ENCODE data around the gene KCNAB2.

KCNAB2 gene

DNA sequence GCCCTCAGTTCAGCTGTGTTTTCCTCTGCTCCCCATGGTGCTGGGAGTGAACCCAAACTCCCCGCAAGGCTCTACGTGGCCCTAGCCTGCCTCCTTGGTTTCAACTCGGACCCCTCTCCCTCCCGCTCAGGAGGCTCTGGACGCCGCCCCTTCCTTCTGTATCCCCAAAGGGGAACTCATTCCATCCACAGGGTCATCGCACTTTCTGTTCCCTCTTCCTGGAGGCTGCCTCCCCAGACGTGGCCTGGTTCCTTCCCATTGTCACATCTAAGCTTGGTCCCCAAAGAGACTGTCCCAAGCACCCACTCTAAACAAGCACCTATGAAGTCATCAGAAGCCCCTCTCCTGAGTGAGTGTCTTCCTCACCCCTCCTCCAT, 10.9 kb downstream of the KCNAB2 start:
- TF ChIP-seq, protein P1, sequence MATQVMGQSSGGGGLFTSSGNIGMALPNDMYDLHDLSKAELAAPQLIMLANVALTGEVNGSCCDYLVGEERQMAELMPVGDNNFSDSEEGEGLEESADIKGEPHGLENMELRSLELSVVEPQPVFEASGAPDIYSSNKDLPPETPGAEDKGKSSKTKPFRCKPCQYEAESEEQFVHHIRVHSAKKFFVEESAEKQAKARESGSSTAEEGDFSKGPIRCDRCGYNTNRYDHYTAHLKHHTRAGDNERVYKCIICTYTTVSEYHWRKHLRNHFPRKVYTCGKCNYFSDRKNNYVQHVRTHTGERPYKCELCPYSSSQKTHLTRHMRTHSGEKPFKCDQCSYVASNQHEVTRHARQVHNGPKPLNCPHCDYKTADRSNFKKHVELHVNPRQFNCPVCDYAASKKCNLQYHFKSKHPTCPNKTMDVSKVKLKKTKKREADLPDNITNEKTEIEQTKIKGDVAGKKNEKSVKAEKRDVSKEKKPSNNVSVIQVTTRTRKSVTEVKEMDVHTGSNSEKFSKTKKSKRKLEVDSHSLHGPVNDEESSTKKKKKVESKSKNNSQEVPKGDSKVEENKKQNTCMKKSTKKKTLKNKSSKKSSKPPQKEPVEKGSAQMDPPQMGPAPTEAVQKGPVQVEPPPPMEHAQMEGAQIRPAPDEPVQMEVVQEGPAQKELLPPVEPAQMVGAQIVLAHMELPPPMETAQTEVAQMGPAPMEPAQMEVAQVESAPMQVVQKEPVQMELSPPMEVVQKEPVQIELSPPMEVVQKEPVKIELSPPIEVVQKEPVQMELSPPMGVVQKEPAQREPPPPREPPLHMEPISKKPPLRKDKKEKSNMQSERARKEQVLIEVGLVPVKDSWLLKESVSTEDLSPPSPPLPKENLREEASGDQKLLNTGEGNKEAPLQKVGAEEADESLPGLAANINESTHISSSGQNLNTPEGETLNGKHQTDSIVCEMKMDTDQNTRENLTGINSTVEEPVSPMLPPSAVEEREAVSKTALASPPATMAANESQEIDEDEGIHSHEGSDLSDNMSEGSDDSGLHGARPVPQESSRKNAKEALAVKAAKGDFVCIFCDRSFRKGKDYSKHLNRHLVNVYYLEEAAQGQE (IDR thresholded peaks at IDR 0.05; ENCODE audit: insufficient read depth in 1 of 2, low read depth in 2 of 2, low read length in 2 of 2): no peak
- TF ChIP-seq TAF1 (IDR thresholded peaks at IDR 0.05; ENCODE audit: borderline replicate concordance, insufficient read depth, low read length) (no peak), FOXP2 (optimal IDR thresholded peaks at IDR 0.05; ENCODE audit: borderline replicate concordance, extremely low read depth, extremely low read length, insufficient read depth) (no peak), POLR2AphosphoS5 (IDR thresholded peaks at IDR 0.05; ENCODE audit: low read depth, low read length) (no peak)

DNA sequence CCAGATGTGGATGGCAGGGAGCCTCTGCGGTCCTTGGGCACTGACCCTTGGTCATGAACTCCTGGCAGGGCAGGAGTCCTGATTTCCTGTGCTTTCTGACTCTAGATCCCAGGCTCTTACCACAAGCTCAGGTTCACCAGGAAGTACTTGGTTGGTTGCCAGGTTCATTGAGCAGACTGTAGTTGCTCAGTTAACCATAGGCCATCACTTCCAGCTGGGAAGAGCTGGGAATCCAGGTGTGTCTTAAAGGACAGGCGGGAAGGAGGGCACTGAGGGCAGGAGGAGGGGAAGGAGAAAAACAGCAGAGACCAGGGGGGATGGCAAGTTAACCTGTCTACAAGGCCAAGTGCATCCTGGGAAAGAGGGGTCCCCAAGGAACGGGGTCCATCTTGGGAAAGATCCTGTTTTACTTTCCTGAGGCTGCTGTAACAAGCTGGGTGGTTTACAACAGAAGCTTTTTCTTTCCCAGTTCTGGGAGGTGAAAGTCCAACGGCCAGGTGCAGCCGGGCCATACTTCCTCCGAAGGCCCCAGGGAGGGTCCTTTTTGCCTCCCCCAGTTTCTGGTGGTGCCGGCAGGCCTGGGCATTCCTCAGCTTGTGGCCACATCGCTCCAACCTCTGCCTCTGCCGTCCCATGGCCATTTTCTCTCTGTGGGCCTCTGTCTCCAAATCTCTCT, 11.6 kb downstream of the KCNAB2 start:
- TF ChIP-seq TAF1 (IDR thresholded peaks at IDR 0.05; ENCODE audit: borderline replicate concordance, insufficient read depth, low read length): no peak
- no peak for TF ChIP-seq SIN3A (IDR thresholded peaks at IDR 0.05; ENCODE audit: borderline replicate concordance, insufficient read depth, low read length)
- TF ChIP-seq POLR2AphosphoS5 (IDR thresholded peaks at IDR 0.05; ENCODE audit: low read depth, low read length): no peak
- TF ChIP-seq, protein P1 (IDR thresholded peaks at IDR 0.05; ENCODE audit: insufficient read depth in 1 of 2, low read depth in 2 of 2, low read length in 2 of 2): no peak
- no peak for TF ChIP-seq FOXP2 (optimal IDR thresholded peaks at IDR 0.05; ENCODE audit: borderline replicate concordance, extremely low read depth, extremely low read length, insufficient read depth)

DNA sequence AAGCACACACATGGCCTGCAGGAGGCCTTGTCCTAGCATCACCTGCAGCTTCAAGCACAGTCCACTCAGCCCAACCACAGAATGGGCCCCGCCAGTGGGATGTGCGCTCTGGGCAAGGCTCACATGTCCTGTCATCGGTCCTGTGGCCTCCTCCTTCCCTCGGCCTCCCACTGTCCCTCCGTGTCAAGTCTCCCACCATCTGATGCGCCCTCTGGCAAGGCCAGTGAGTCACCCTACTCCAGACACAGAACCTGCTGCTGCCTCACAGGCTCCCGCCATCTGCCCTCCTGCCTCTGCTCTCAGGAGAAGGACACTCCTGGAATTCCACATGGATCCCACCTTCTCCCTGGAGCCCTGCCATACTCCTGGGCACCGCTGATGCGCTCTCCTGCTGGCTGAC, 14.2 kb downstream of the KCNAB2 start:
- TF ChIP-seq POLR2AphosphoS5 (IDR thresholded peaks at IDR 0.05; ENCODE audit: low read depth, low read length): no peak
- TF ChIP-seq FOXP2 (optimal IDR thresholded peaks at IDR 0.05; ENCODE audit: borderline replicate concordance, extremely low read depth, extremely low read length, insufficient read depth): no peak
- no peak for TF ChIP-seq TAF1 (IDR thresholded peaks at IDR 0.05; ENCODE audit: borderline replicate concordance, insufficient read depth, low read length)
- TF ChIP-seq, protein P1 (IDR thresholded peaks at IDR 0.05; ENCODE audit: insufficient read depth in 1 of 2, low read depth in 2 of 2, low read length in 2 of 2): no peak
- TF ChIP-seq SIN3A (IDR thresholded peaks at IDR 0.05; ENCODE audit: borderline replicate concordance, insufficient read depth, low read length): no peak

DNA sequence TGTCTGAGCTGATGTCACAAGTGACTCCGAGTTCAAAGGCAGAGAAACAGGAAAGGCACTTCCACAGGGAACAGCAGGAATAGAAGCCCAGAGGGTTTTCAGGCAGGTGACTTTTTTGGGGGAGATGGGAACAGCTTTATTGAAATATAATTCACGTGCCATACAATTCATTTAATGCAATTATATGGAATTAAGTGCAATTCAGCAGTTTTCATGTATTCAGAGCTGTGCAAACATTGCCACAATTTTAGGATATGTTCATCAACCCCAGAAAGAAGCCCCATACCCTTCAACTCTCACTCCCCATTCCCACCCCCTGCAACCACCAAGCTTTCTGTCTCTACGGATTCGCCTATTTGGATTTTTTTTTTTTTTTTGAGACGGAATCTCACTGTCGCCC, 17.0 kb downstream of the KCNAB2 start:
- TF ChIP-seq SIN3A (IDR thresholded peaks at IDR 0.05; ENCODE audit: borderline replicate concordance, insufficient read depth, low read length) (no peak), POLR2AphosphoS5 (IDR thresholded peaks at IDR 0.05; ENCODE audit: low read depth, low read length) (no peak), FOXP2 (optimal IDR thresholded peaks at IDR 0.05; ENCODE audit: borderline replicate concordance, extremely low read depth, extremely low read length, insufficient read depth) (no peak), TAF1 (IDR thresholded peaks at IDR 0.05; ENCODE audit: borderline replicate concordance, insufficient read depth, low read length) (no peak)
- TF ChIP-seq, protein P1 (IDR thresholded peaks at IDR 0.05; ENCODE audit: insufficient read depth in 1 of 2, low read depth in 2 of 2, low read length in 2 of 2): no peak

All from PFSK-1 (cell line).